Inflammatory macrophage treated with lipopolysaccharide for 1 hour (primary cell): ENCODE results near the gene CCND2.
A peak's percentile ranks its signal among the peaks of the same experiment; 100 is the strongest.

Experiments used
- DNase-seq, 2 donors: peaks; one replicate each; pipeline ENCODE4 v3.0.0-alpha.2; 2020 to 2022

CCND2 gene

GRCh38 chr12:4293299-4293965, 19.9 kb downstream of the CCND2 start:
- DNase-seq = peak; percentile 3 to 65

- no peak for DNase-seq
Measured at GRCh38 chr12:4293966-4294505, 20.5 kb downstream of the CCND2 start.

GRCh38 chr12:4296751-4297150, 23.2 kb downstream of the CCND2 start:
- no peak for DNase-seq

GRCh38 chr12:4297617-4298016, 24.1 kb downstream of the CCND2 start:
- no peak for DNase-seq

- no peak for DNase-seq
Measured at GRCh38 chr12:4300883-4301282, 27.3 kb downstream of the CCND2 start.

- no peak for DNase-seq
Measured at GRCh38 chr12:4301932-4302501, 28.5 kb downstream of the CCND2 start.

GRCh38 chr12:4302881-4303280, 29.3 kb downstream of the CCND2 start:
- DNase-seq = no peak

- DNase-seq = no peak
Measured at GRCh38 chr12:4303750-4304149, 30.2 kb downstream of the CCND2 start.

GRCh38 chr12:4307593-4308333, 34.2 kb downstream of the CCND2 start:
- peak in 1 of 2 donors; percentile 47 for DNase-seq

- no peak for DNase-seq
Measured at GRCh38 chr12:4308334-4308950, 34.9 kb downstream of the CCND2 start.

GRCh38 chr12:4311776-4312175, 38.2 kb downstream of the CCND2 start:
- no peak for DNase-seq

GRCh38 chr12:4312251-4312650, 38.7 kb downstream of the CCND2 start:
- DNase-seq = no peak

- DNase-seq = no peak
Measured at GRCh38 chr12:4320497-4320852, 46.9 kb downstream of the CCND2 start.

GRCh38 chr12:4320853-4321701, 47.5 kb downstream of the CCND2 start, which contains the start of gene TIGAR:
Gene TIGAR (plus strand): TSS chr12:4321213. CDS start chr12:4321272, 59 bp downstream.
- peak; percentile 96 for DNase-seq

GRCh38 chr12:4322726-4323125, 49.2 kb downstream of the CCND2 start:
- DNase-seq = peak; percentile 12 to 37
